Activated CD4-positive, alpha-beta T cell treated with anti-CD3 and anti-CD28 coated beads, Interleukin-2, amount 50 U/mL, for 48 hours (primary cell): ENCODE results near the gene HADH.
"Not testable (repeated sequence)": the region's sequence is repeated elsewhere in the genome, so short reads cannot be mapped to it uniquely, and the experiment has no call there.

ENCODE experiments used
- DNase-seq, 2 experiments: peaks; one replicate each; pipeline ENCODE4 v3.0.0-alpha.2; 2020

HADH gene

GRCh38 chr4:107996949-107997788 lies 7.5 kb downstream of the HADH start:
- no peak for DNase-seq

GRCh38 chr4:107997794-107998193 lies 8.1 kb downstream of the HADH start:
- no peak for DNase-seq

- no peak for DNase-seq
Observed at GRCh38 chr4:107999932-108000539, 10.3 kb downstream of the HADH start.

GRCh38 chr4:108001540-108002135 lies 11.9 kb downstream of the HADH start:
- DNase-seq = no peak

- DNase-seq = no peak
Observed at GRCh38 chr4:108003982-108004515, 14.4 kb downstream of the HADH start.

GRCh38 chr4:108004646-108005045 lies 15.0 kb downstream of the HADH start:
- no peak for DNase-seq

DNA sequence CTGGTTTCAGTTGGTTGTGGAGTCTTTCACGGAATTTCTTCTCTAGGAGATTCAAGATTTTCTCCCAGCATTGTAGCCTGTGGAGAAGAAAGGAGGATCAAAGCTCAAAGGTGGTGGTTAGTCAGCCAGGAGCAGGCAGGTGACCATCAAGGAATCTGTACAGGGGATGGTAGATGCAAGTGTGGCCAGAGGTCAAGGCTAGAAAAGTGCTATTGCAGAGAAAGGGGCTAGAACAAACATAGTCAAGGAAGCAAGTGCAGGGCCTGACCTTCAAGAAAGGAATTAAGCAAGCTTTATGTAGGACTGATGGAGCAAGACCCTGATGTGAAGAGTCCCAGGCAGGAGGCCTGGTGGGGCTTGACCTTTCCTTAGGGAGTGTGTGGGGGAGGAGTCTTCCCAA lies 16.1 kb downstream of the HADH start:
- DNase-seq = no peak

DNA sequence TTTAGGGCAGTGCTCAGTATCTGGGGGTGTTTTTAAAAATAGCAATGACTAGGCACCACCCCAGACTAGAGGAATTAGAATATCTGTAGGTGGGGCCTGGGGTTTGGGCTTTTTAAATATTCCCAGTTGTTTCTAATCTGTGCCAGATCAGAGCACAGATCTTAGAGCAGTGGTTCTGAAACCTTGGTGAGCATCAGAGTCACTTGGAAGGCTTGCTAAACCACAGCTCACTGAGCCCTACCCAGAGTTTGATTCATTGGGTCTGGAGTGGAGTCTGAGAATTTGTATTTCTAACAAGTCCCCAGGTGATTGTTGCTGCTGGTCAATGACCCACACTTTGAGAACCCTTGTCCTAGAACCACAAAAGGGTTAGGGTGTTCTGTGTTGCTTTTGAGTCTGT lies 16.7 kb downstream of the HADH start:
- no peak for DNase-seq

- DNase-seq = no peak
Observed at GRCh38 chr4:108007984-108008383, 18.3 kb downstream of the HADH start.

GRCh38 chr4:108008721-108009120 lies 19.0 kb downstream of the HADH start:
- no peak for DNase-seq

GRCh38 chr4:108010167-108010566 lies 20.5 kb downstream of the HADH start:
- DNase-seq = no peak

GRCh38 chr4:108012382-108012781 lies 22.7 kb downstream of the HADH start:
- DNase-seq = not testable (repeated sequence)

DNA sequence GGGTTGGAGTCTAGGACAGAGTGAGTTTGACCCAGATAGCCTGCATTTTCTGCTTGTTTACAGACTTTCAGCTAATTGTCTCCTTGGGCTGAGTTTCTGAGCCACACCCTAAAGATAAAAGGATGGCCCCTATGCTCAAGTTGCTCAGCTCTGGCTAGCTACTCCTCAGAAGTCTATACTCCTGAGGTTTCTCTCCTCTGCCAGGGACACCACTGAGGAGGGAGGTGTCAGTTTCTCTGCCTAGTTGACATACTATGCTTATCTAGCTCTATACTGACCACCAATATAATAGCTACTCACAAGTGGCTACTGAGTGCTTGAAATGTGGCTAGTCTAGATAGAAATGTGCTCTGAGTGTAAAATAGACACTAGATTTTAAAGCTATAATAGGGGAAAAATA lies 23.6 kb downstream of the HADH start:
- DNase-seq = no peak

- no peak for DNase-seq
Observed at GRCh38 chr4:108013955-108014354, 24.3 kb downstream of the HADH start.

- DNase-seq = peak; percentile 89 to 90
Observed at GRCh38 chr4:108018040-108018883, 28.6 kb downstream of the HADH start.

- no peak for DNase-seq
Observed at GRCh38 chr4:108018884-108019187, 29.1 kb downstream of the HADH start.

GRCh38 chr4:108024085-108024877 lies 34.6 kb downstream of the HADH start:
- DNase-seq = no peak

DNA sequence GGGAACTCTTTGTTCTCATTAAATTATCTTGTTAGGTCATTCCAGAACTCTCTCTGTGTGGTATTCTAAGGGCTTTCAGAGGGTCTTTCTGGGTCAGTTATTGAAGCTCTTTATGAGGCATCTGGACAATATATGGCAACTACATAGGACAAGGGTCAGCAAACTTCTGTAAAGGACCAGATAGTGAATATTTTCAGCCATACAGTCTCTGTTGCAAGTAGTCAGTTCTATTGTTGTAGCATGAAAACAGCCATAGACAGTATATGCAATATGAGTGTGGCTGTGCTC lies 35.1 kb downstream of the HADH start:
- DNase-seq = no peak

- DNase-seq = peak in 1 of 2 experiments; percentile 58
Observed at GRCh38 chr4:108029016-108029720, 39.5 kb downstream of the HADH start.

GRCh38 chr4:108029731-108030130 lies 40.0 kb downstream of the HADH start:
- DNase-seq = no peak

DNA sequence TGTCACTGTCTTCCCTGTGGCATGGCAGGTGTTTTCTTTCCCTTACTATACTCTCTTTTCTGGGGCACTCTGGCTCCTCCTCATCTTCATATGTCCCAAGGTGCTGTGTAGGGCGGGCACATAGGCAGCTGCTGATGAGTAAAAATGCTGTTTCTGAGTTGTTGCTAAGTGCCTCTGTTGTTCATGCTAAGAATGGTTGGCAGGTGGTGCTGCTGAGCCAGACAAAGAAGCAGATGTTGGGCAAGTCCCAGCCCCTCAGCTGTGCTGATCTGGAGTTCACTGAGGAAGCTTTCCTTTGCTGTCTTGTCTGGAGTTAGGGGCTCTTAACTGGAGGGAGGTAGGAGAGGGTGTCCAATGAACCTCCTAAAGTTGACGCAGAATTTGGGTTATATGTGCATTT lies 40.6 kb downstream of the HADH start:
- peak; percentile 67 to 77 for DNase-seq
